GM12878 (cell line): ENCODE data around the gene PLEKHA5. TPM values are rescaled to one million over a fixed set of nuclear protein-coding genes. Genes with fewer than 3 reads are reported as not detected.

Experiments used
- ATAC-seq: fragments of 200-7000 bp; cut with Tn5 transposase; 3 replicates; pipeline ENCODE4 v1.9.1; 2020; ENCODE audit warnings: mild to moderate bottlenecking, moderate library complexity
- BruUV-seq: library from RNA; stranded (reverse); fragments of 400-500 nt; replicated peaks from 2 replicates; lab custom pipeline; 2021; lab: Mats Ljungman, UMichigan
- CTCF ChIA-PET: fragments of 300-600 bp; sonication (Branson Sonifier 250); formaldehyde crosslinking; extraction: SDS; loops from one replicate; lab custom pipeline; 2021; ENCODE audit warnings: inconsistent platforms; lab: Yijun Ruan, JAX
- POLR2A ChIA-PET: fragments of 350-600 bp; formaldehyde crosslinking; extraction: SDS; loops from one replicate; lab custom pipeline; 2021; ENCODE audit warnings: inconsistent platforms; lab: Charles Lee
- RAD21 ChIA-PET: fragments of 300-600 bp; sonication (Branson Sonifier 250); formaldehyde crosslinking; loops from one replicate; lab custom pipeline; 2023; ENCODE audit warnings: antibody characterized with exemption; ENCODE audit not compliant: unreplicated experiment; lab: Charles Lee
- SMC1A ChIA-PET: fragments of 300-600 bp; sonication (Branson Sonifier 250); formaldehyde crosslinking; loops from one replicate; lab custom pipeline; 2023; ENCODE audit not compliant: unreplicated experiment, uncharacterized antibody; lab: Charles Lee
- DNase-seq: peaks from one replicate; pipeline ENCODE4 v3.0.0-alpha.2; 2011; ENCODE audit warnings: low read depth, low spot score
- FAIRE-seq: peaks from 3 replicates; lab custom pipeline; 2011; peaks lifted over from hg19 to GRCh38; lab: Jason Lieb, UNC
- H2AFZ ChIP-seq: 2 replicates; pipeline ENCODE4 v1.6.0; 2011; ENCODE audit warnings: low read depth, low read length, control low read depth; ENCODE audit not compliant: control insufficient read depth
- H3K27ac ChIP-seq: 2 replicates; pipeline ENCODE4 v1.5.1; 2011; ENCODE audit warnings: control low read depth; ENCODE audit not compliant: control insufficient read depth, insufficient read depth
- H3K27me3 ChIP-seq, 2 experiments: replicated peaks in 1 of 2; 2 replicates each; pipeline versions ENCODE4 v1.6.0 to v1.6.1; 2011; ENCODE audit warnings: low read length in 1 of 2; ENCODE audit not compliant: control insufficient read depth in 2 of 2, insufficient read depth in 2 of 2
- H3K36me3 ChIP-seq, 2 experiments: 2 replicates each; pipeline ENCODE4 v1.5.1; 2011; ENCODE audit warnings: low read length in 1 of 2; ENCODE audit not compliant: control insufficient read depth in 2 of 2, insufficient read depth in 2 of 2
- H3K4me1 ChIP-seq: 2 replicates; pipeline ENCODE4 v1.6.1; 2011; ENCODE audit warnings: mild to moderate bottlenecking, low read length, moderate library complexity, mixed read lengths; ENCODE audit not compliant: control insufficient read depth, insufficient read depth
- H3K4me2 ChIP-seq: 2 replicates; pipeline ENCODE4 v1.6.0; 2011; ENCODE audit warnings: control low read depth; ENCODE audit not compliant: control insufficient read depth, insufficient read depth
- H3K4me3 ChIP-seq: fragments of 200-600 bp; sonication (generic); 2 replicates; pipeline ENCODE4 v1.5.1; 2016
- H3K79me2 ChIP-seq: 2 replicates; pipeline ENCODE4 v1.6.0; 2011; ENCODE audit warnings: low read length; ENCODE audit not compliant: control insufficient read depth, insufficient read depth
- H3K9ac ChIP-seq: 2 replicates; pipeline ENCODE4 v1.8.0; 2011; ENCODE audit warnings: low read length, control low read depth, mixed read lengths; ENCODE audit not compliant: control insufficient read depth, insufficient read depth
- H3K9me3 ChIP-seq: replicated peaks from 3 replicates; pipeline ENCODE4 v1.5.1; 2011; ENCODE audit warnings: mild to moderate bottlenecking, low read length; ENCODE audit not compliant: control insufficient read depth, insufficient read depth
- H4K20me1 ChIP-seq: 2 replicates; pipeline ENCODE4 v1.6.0; 2011; ENCODE audit not compliant: control insufficient read depth, insufficient read depth
- IRF5 ChIP-seq: fragments of 450-650 bp; IDR thresholded peaks from 2 replicates; pipeline ENCODE4 v1.6.1; 2017; ENCODE audit warnings: borderline replicate concordance
- KAT2A ChIP-seq: conservative IDR thresholded peaks from 2 replicates; pipeline ENCODE4 v1.6.1; 2011; ENCODE audit warnings: low read depth, low read length; ENCODE audit not compliant: control insufficient read depth
- POLR2AphosphoS5 ChIP-seq: IDR thresholded peaks from 2 replicates; pipeline ENCODE4 v1.6.1; 2011; ENCODE audit warnings: mild to moderate bottlenecking, low read length, inconsistent platforms
- SIX5 ChIP-seq: IDR thresholded peaks from 2 replicates; pipeline ENCODE4 v1.6.1; 2011; ENCODE audit warnings: mild to moderate bottlenecking, low read depth, low read length, moderate library complexity; ENCODE audit not compliant: severe bottlenecking
- SMAD5 ChIP-seq: IDR thresholded peaks from 2 replicates; pipeline ENCODE4 v1.6.1; 2016; ENCODE audit warnings: antibody characterized with exemption, low read depth
- SREBF2 ChIP-seq: IDR thresholded peaks from 2 replicates; pipeline ENCODE4 v1.6.1; 2012; ENCODE audit warnings: mild to moderate bottlenecking, low read length
- USF2 ChIP-seq: IDR thresholded peaks from 2 replicates; pipeline ENCODE4 v1.6.1; 2011; ENCODE audit warnings: low read depth, low read length, improper control_type of control experiment, borderline replicate concordance
- WGBS: methylation state at CpG from one replicate; pipeline ENCODE4 v1.1.6; 2016; ENCODE audit warnings: low lambda C conversion rate; ENCODE audit not compliant: insufficient replicate concordance, insufficient coverage; ENCODE audit errors: missing lambda C conversion rate; 5-methylcytosine and 5-hydroxymethylcytosine counted together
- in situ Hi-C: fragments of 300-500 bp; cut with MboI; formaldehyde crosslinking; loops from 9 replicates; pipeline ENCODE4 v1.14.3; 2018; ENCODE audit warnings: mixed read lengths
- intact Hi-C: fragments of 100-400 bp; cut with micrococcal nuclease; formaldehyde crosslinking; loops from one replicate; pipeline ENCODE4 v1.14.2; 2022; ENCODE audit not compliant: unreplicated experiment
- polyA plus RNA-seq, 11 experiments: library from polyadenylated mRNA; depleted of rRNA in 4 of 11; unstranded in 6 of 11; stranded (reverse) in 5 of 11; fragments of >200 nt; fragmentation: Nextera tagmentation in 4 of 11; fragmentation: Illumina TruSeq in 1 of 11; extraction: Ambion mirVana in 4 of 11; extraction: Trizol in 1 of 11; gene quantifications; 1 replicate in 1 of 11; 2 replicates in 10 of 11; pipeline versions ENCODE4 v1.2.1 to v1.2.3, GENCODE V29; 2011 to 2016; ENCODE audit warnings: inconsistent platforms in 2 of 11, missing spikeins in 2 of 11, low read depth in 1 of 11
- total RNA-seq, 4 experiments: library from RNA; depleted of rRNA in 3 of 4; stranded (reverse); fragments of >200 nt in 3 of 4; fragmentation: Illumina TruSeq in 1 of 4; extraction: Trizol in 1 of 4; gene quantifications; 2 replicates each; pipeline versions ENCODE4 v1.2.1 to v1.2.3, GENCODE V29; 2013 to 2021

The PLEKHA5 gene
- total and polyA plus RNA-seq, 10 of the 15 experiments (the other 5 are each of a cell fraction or from before 2014, with no cell fraction given), result 0.09 to 0.33 (median 0.18) TPM; not detected in 3

- ChIA-PET SMC1A (no interaction called here), POLR2A (no interaction called here), RAD21 (no interaction called here), CTCF (no interaction called here)
- Histone ChIP-seq H3K27ac (no peak overlapping the region), H3K4me1 (no peaks in the 10 kb centered on the region), H3K9me3 (no peaks in the 10 kb centered on the region), H2AFZ (no peak overlapping the region), H3K4me2 (no peak overlapping the region), H3K36me3 (no peaks in the 10 kb centered on the region), H3K4me3 (no peak overlapping the region), H3K9ac (no peak overlapping the region), H3K79me2 (no peaks in the 10 kb centered on the region), H3K27me3 (no peaks in the 10 kb centered on the region), H4K20me1 (no peaks in the 10 kb centered on the region)
- TF ChIP-seq SMAD5 (no peak), SIX5 (no peak), SREBF2 (no peak), IRF5 (no peak), USF2 (no peak), POLR2AphosphoS5 (no peak), KAT2A (no peak)
- DNase-seq (no peak), FAIRE-seq (no peak), ATAC-seq (no peak)
- no TSS peak for BruUV-seq
- 52% methylated on average over 5 of the region's 5 CpGs for WGBS
- intact Hi-C loops (no loop called here), in situ Hi-C loops (no loop called here)
Observed at GRCh38 chr12:19161216-19161615, 31.7 kb downstream of the PLEKHA5 start.
